Measurements from ENCODE around the gene LIMK2. TPM values are rescaled to one million over a fixed set of nuclear protein-coding genes. Genes with fewer than 3 reads are reported as not detected.

Gene LIMK2
- total RNA-seq, 2 donors from 2014 or later = 38.4 to 76.8 TPM

- H3K27me3 ChIP-seq (replicated peaks; ENCODE audit: insufficient read depth) = no peaks in the 10 kb centered on the region
- H3K9me3 ChIP-seq = no peaks in the 10 kb centered on the region
- no peak overlapping the region for H3K27ac ChIP-seq
- peaks cover 37% of the 10 kb centered on the region for H3K36me3 ChIP-seq
- DNase-seq (ENCODE audit: low spot score) (no peak), ATAC-seq (ENCODE audit: insufficient number of reproducible peaks, low FRiP score, low read depth) (no peak)
- no peak overlapping the region for H3K4me3 ChIP-seq
- TF ChIP-seq CTCF (IDR thresholded peaks at IDR 0.05) = no peak
- no peaks in the 10 kb centered on the region for H3K4me1 ChIP-seq (ENCODE audit: control insufficient read depth in 1 of 2, low read depth in 2 of 2)
Measured at GRCh38 chr22:31268281-31268680, 56.2 kb downstream of the LIMK2 start.

GRCh38 chr22:31269892-31270579 is 57.9 kb downstream of the LIMK2 start:
- no peaks in the 10 kb centered on the region for H3K4me1 ChIP-seq (ENCODE audit: control insufficient read depth in 1 of 2, low read depth in 2 of 2)
- no peaks in the 10 kb centered on the region for H3K9me3 ChIP-seq
- TF ChIP-seq CTCF (IDR thresholded peaks at IDR 0.05) = no peak
- no peaks in the 10 kb centered on the region for H3K27me3 ChIP-seq (replicated peaks; ENCODE audit: insufficient read depth)
- H3K36me3 ChIP-seq = peaks cover 38% of the 10 kb centered on the region
- ATAC-seq (ENCODE audit: insufficient number of reproducible peaks, low FRiP score, low read depth) (no peak), DNase-seq (ENCODE audit: low spot score) (no peak)
- H3K4me3 ChIP-seq = no peak overlapping the region
- no peak overlapping the region for H3K27ac ChIP-seq

GRCh38 chr22:31271026-31271425 is 58.9 kb downstream of the LIMK2 start:
- DNase-seq (ENCODE audit: low spot score) = no peak
- Histone ChIP-seq H3K36me3 (peaks cover 42% of the 10 kb centered on the region), H3K4me1 (ENCODE audit: control insufficient read depth in 1 of 2, low read depth in 2 of 2) (no peaks in the 10 kb centered on the region), H3K27ac (no peak overlapping the region), H3K4me3 (no peak overlapping the region), H3K9me3 (no peaks in the 10 kb centered on the region), H3K27me3 (replicated peaks; ENCODE audit: insufficient read depth) (no peaks in the 10 kb centered on the region)
- no peak for ATAC-seq (ENCODE audit: insufficient number of reproducible peaks, low FRiP score, low read depth)
- no peak for TF ChIP-seq CTCF (IDR thresholded peaks at IDR 0.05)

- Histone ChIP-seq H3K27me3 (replicated peaks; ENCODE audit: insufficient read depth) (no peaks in the 10 kb centered on the region), H3K36me3 (peaks cover 43% of the 10 kb centered on the region), H3K4me1 (ENCODE audit: control insufficient read depth in 1 of 2, low read depth in 2 of 2) (no peaks in the 10 kb centered on the region), H3K4me3 (no peak overlapping the region), H3K9me3 (no peaks in the 10 kb centered on the region), H3K27ac (peak overlapping the region in 1 of 2 donors; percentile 36)
- TF ChIP-seq CTCF (IDR thresholded peaks at IDR 0.05) = no peak
- DNase-seq (ENCODE audit: low spot score) (no peak), ATAC-seq (ENCODE audit: insufficient number of reproducible peaks, low FRiP score, low read depth) (no peak)
Measured at GRCh38 chr22:31271485-31271884, 59.4 kb downstream of the LIMK2 start.

GRCh38 chr22:31272522-31273446 is 60.7 kb downstream of the LIMK2 start:
- no peaks in the 10 kb centered on the region for H3K27me3 ChIP-seq (replicated peaks; ENCODE audit: insufficient read depth)
- DNase-seq (ENCODE audit: low spot score) = no peak
- TF ChIP-seq CTCF (IDR thresholded peaks at IDR 0.05) = peak; percentile 73
- peak overlapping the region in 1 of 2 donors; percentile 15 for H3K27ac ChIP-seq
- ATAC-seq (ENCODE audit: insufficient number of reproducible peaks, low FRiP score, low read depth) = no peak
- H3K4me3 ChIP-seq = no peak overlapping the region
- no peaks in the 10 kb centered on the region for H3K4me1 ChIP-seq (ENCODE audit: control insufficient read depth in 1 of 2, low read depth in 2 of 2)
- no peaks in the 10 kb centered on the region for H3K9me3 ChIP-seq
- peaks cover 39% of the 10 kb centered on the region for H3K36me3 ChIP-seq
